Neuronal stem cell (in vitro differentiated cells): Measurements from ENCODE around the gene ALB.

Experiments used
- DNase-seq: peaks from one replicate; pipeline ENCODE4 v3.0.0-alpha.2; 2013; ENCODE audit warnings: low spot score
- H2AFZ ChIP-seq: one replicate; pipeline ENCODE4 v1.6.1; 2013; ENCODE audit warnings: mild to moderate bottlenecking, low read length, inconsistent platforms
- H2AK5ac ChIP-seq: 2 replicates; pipeline ENCODE4 v1.6.1; 2013; ENCODE audit warnings: low read depth, mild to moderate bottlenecking, inconsistent platforms, low read length, moderate library complexity, mixed read lengths
- H2BK120ac ChIP-seq: 2 replicates; pipeline ENCODE4 v1.6.1; 2013; ENCODE audit warnings: low read depth, mild to moderate bottlenecking, inconsistent platforms, low read length, moderate library complexity, mixed read lengths
- H2BK12ac ChIP-seq: one replicate; pipeline ENCODE4 v1.6.1; 2013; ENCODE audit warnings: low read length, inconsistent platforms
- H2BK15ac ChIP-seq: 2 replicates; pipeline ENCODE4 v1.6.1; 2013; ENCODE audit warnings: mild to moderate bottlenecking, low read length, inconsistent platforms, mixed read lengths
- H2BK5ac ChIP-seq: one replicate; pipeline ENCODE4 v1.6.1; 2013; ENCODE audit warnings: inconsistent platforms, mild to moderate bottlenecking, low read length, moderate library complexity
- H3K14ac ChIP-seq: one replicate; pipeline ENCODE4 v1.6.1; 2013; ENCODE audit warnings: low read length, inconsistent platforms
- H3K18ac ChIP-seq: 2 replicates; pipeline ENCODE4 v1.6.1; 2013; ENCODE audit warnings: low read length, inconsistent platforms
- H3K23ac ChIP-seq: 2 replicates; pipeline ENCODE4 v1.6.1; 2013; ENCODE audit warnings: low read depth, mild to moderate bottlenecking, mixed read lengths, low read length, inconsistent platforms; ENCODE audit not compliant: poor library complexity
- H3K27ac ChIP-seq: replicated peaks from 3 replicates; pipeline ENCODE4 v1.5.1; 2013; ENCODE audit warnings: low read length, inconsistent platforms
- H3K27me3 ChIP-seq, 3 experiments: 2 replicates each; pipeline ENCODE4 v1.6.1; 2013; ENCODE audit warnings: low read length in 3 of 3, mild to moderate bottlenecking in 2 of 3, inconsistent platforms in 1 of 3, low read depth in 1 of 3, mixed read lengths in 1 of 3, moderate library complexity in 1 of 3; ENCODE audit not compliant: control insufficient read depth in 3 of 3, insufficient read depth in 3 of 3
- H3K36me3 ChIP-seq, 2 donors: replicated peaks in 1 of 2; 2 replicates each; pipeline ENCODE4 v1.6.1; 2013; ENCODE audit warnings: low read length in 2 of 2; ENCODE audit not compliant: control insufficient read depth in 2 of 2, insufficient read depth in 2 of 2
- H3K4ac ChIP-seq: 2 replicates; pipeline ENCODE4 v1.6.1; 2013; ENCODE audit warnings: inconsistent platforms, mild to moderate bottlenecking, low read length, moderate library complexity
- H3K4me1 ChIP-seq, 2 donors: 1 replicate in 1 of 2; 2 replicates in 1 of 2; pipeline ENCODE4 v1.6.1; 2013; ENCODE audit warnings: low read length in 2 of 2, low read depth in 1 of 2; ENCODE audit not compliant: control insufficient read depth in 2 of 2, insufficient read depth in 1 of 2
- H3K4me2 ChIP-seq: one replicate; pipeline ENCODE4 v1.6.1; 2013; ENCODE audit warnings: mild to moderate bottlenecking, low read length, inconsistent platforms; ENCODE audit not compliant: insufficient read depth, poor library complexity, severe bottlenecking
- H3K4me3 ChIP-seq, 2 donors: 2 replicates each; pipeline ENCODE4 v1.5.1; 2013; ENCODE audit warnings: low read length in 2 of 2, mild to moderate bottlenecking in 2 of 2, inconsistent platforms in 1 of 2, moderate library complexity in 1 of 2
- H3K79me1 ChIP-seq: one replicate; pipeline ENCODE4 v1.6.1; 2013; ENCODE audit warnings: low read depth, mild to moderate bottlenecking, inconsistent platforms, low read length, moderate library complexity
- H3K9ac ChIP-seq: one replicate; pipeline ENCODE4 v1.6.1; 2013; ENCODE audit warnings: mild to moderate bottlenecking, low read depth, low read length, inconsistent platforms; ENCODE audit not compliant: poor library complexity
- H3K9me3 ChIP-seq, 2 donors: replicated peaks in 1 of 2; 2 replicates each; pipeline versions ENCODE3 to v1.6.1; 2013; ENCODE audit warnings: low read length in 2 of 2, mild to moderate bottlenecking in 2 of 2, inconsistent platforms in 1 of 2, low read depth in 1 of 2, mixed read lengths in 1 of 2, moderate library complexity in 1 of 2; ENCODE audit not compliant: control insufficient read depth in 2 of 2, insufficient read depth in 1 of 2
- H4K8ac ChIP-seq: one replicate; pipeline ENCODE4 v1.6.1; 2013; ENCODE audit warnings: low read depth, mild to moderate bottlenecking, inconsistent platforms, low read length, moderate library complexity
- H4K91ac ChIP-seq: one replicate; pipeline ENCODE4 v1.6.1; 2013; ENCODE audit warnings: low read length, low read depth, mild to moderate bottlenecking, inconsistent platforms; ENCODE audit not compliant: poor library complexity
- WGBS, 2 donors: extraction: QIAGEN DNeasy Blood & Tissue Kit; methylation state at CpG; one replicate each; pipeline ENCODE4 v1.1.7; 2013; ENCODE audit warnings: missing lambda C conversion rate in 2 of 2, mixed read lengths in 1 of 2; ENCODE audit not compliant: insufficient read length in 2 of 2, insufficient replicate concordance in 1 of 2; ENCODE audit errors: extremely low coverage in 2 of 2; 5-methylcytosine and 5-hydroxymethylcytosine counted together

The ALB gene

GRCh38 chr4:73406548-73406875 lies 2.4 kb downstream of the ALB start:
- Histone ChIP-seq H3K9me3 (no peaks in the 10 kb centered on the region), H3K23ac (no peak overlapping the region), H3K4ac (no peak overlapping the region), H2BK12ac (no peak overlapping the region), H2BK5ac (no peak overlapping the region), H3K14ac (no peak overlapping the region), H4K91ac (no peak overlapping the region), H3K4me3 (no peak overlapping the region), H2BK120ac (no peak overlapping the region), H3K18ac (no peak overlapping the region), H3K4me2 (no peak overlapping the region), H3K4me1 (no peaks in the 10 kb centered on the region), H4K8ac (no peak overlapping the region), H3K9ac (no peak overlapping the region), H3K27ac (no peak overlapping the region), H3K27me3 (no peaks in the 10 kb centered on the region), H3K79me1 (no peaks in the 10 kb centered on the region), H2AK5ac (no peak overlapping the region), H3K36me3 (no peaks in the 10 kb centered on the region), H2AFZ (no peak overlapping the region), H2BK15ac (no peak overlapping the region)
- WGBS, 2 donors: no CpG with 5 or more reads among the region's 1 CpG
- DNase-seq: no peak

GRCh38 chr4:73407227-73407673 lies 3.2 kb downstream of the ALB start:
- no peak overlapping the region for H4K91ac ChIP-seq
- H2BK120ac ChIP-seq: no peak overlapping the region
- no peaks in the 10 kb centered on the region for H3K36me3 ChIP-seq
- no peak overlapping the region for H2BK12ac ChIP-seq
- no peak overlapping the region for H3K9ac ChIP-seq
- WGBS, 2 donors: no CpG with 5 or more reads among the region's 2 CpGs
- no peak overlapping the region for H3K4me2 ChIP-seq
- no peaks in the 10 kb centered on the region for H3K9me3 ChIP-seq
- no peak overlapping the region for H3K14ac ChIP-seq
- H2BK15ac ChIP-seq: no peak overlapping the region
- no peak overlapping the region for H2BK5ac ChIP-seq
- H3K18ac ChIP-seq: no peak overlapping the region
- no peak overlapping the region for H3K27ac ChIP-seq
- H3K79me1 ChIP-seq: no peaks in the 10 kb centered on the region
- H3K4ac ChIP-seq: no peak overlapping the region
- no peak overlapping the region for H2AFZ ChIP-seq
- no peak overlapping the region for H3K23ac ChIP-seq
- H4K8ac ChIP-seq: no peak overlapping the region
- H3K4me1 ChIP-seq: no peaks in the 10 kb centered on the region
- no peak overlapping the region for H2AK5ac ChIP-seq
- no peak for DNase-seq
- no peak overlapping the region for H3K4me3 ChIP-seq
- no peaks in the 10 kb centered on the region for H3K27me3 ChIP-seq

GRCh38 chr4:73408181-73408867 lies 4.2 kb downstream of the ALB start:
- no CpG with 5 or more reads among the region's 4 CpGs for WGBS, 2 donors
- no peak overlapping the region for H2BK15ac ChIP-seq

GRCh38 chr4:73409012-73409862 lies 5.2 kb downstream of the ALB start:
- 100% methylated on average over 1 of the region's 6 CpGs; no CpG with 5 or more reads in 1 of the 2 donors for WGBS, 2 donors

More at GRCh38 chr4:73408181-73408867, 4.2 kb downstream of the ALB start:
- Histone ChIP-seq H3K9ac (no peak overlapping the region), H2BK12ac (no peak overlapping the region), H3K4me1 (no peaks in the 10 kb centered on the region), H3K27me3 (no peaks in the 10 kb centered on the region), H3K4ac (no peak overlapping the region), H3K14ac (no peak overlapping the region), H3K4me2 (no peak overlapping the region), H2AFZ (no peak overlapping the region), H4K8ac (no peak overlapping the region), H3K79me1 (no peaks in the 10 kb centered on the region), H4K91ac (no peak overlapping the region), H3K36me3 (no peaks in the 10 kb centered on the region), H2BK5ac (no peak overlapping the region), H3K18ac (no peak overlapping the region), H3K9me3 (no peaks in the 10 kb centered on the region), H2AK5ac (no peak overlapping the region), H2BK120ac (no peak overlapping the region), H3K23ac (no peak overlapping the region), H3K4me3 (no peak overlapping the region), H3K27ac (no peak overlapping the region)
- DNase-seq: no peak

More at GRCh38 chr4:73409012-73409862, 5.2 kb downstream of the ALB start:
- no peak overlapping the region for H2AFZ ChIP-seq
- no peak overlapping the region for H3K4ac ChIP-seq
- H3K4me3 ChIP-seq: no peak overlapping the region
- H3K4me2 ChIP-seq: no peak overlapping the region
- H3K4me1 ChIP-seq: no peaks in the 10 kb centered on the region
- no peaks in the 10 kb centered on the region for H3K9me3 ChIP-seq
- H4K8ac ChIP-seq: no peak overlapping the region
- no peak overlapping the region for H2BK120ac ChIP-seq
- H4K91ac ChIP-seq: no peak overlapping the region
- H2BK5ac ChIP-seq: no peak overlapping the region
- no peak overlapping the region for H2BK12ac ChIP-seq
- no peak overlapping the region for H3K23ac ChIP-seq
- no peak for DNase-seq
- no peak overlapping the region for H3K27ac ChIP-seq
- no peak overlapping the region for H3K14ac ChIP-seq
- no peak overlapping the region for H3K18ac ChIP-seq
- no peak overlapping the region for H2BK15ac ChIP-seq
- no peaks in the 10 kb centered on the region for H3K27me3 ChIP-seq
- no peaks in the 10 kb centered on the region for H3K79me1 ChIP-seq
- H3K9ac ChIP-seq: no peak overlapping the region
- H2AK5ac ChIP-seq: no peak overlapping the region
- no peaks in the 10 kb centered on the region for H3K36me3 ChIP-seq
